Hematopoietic multipotent progenitor cell (in vitro differentiated cells): Measurements from ENCODE around the gene SKAP1. TPM values are rescaled to one million over a fixed set of nuclear protein-coding genes. Genes with fewer than 3 reads are reported as not detected.

ENCODE experiments used
- DNase-seq, 3 donors: peaks; one replicate each; pipeline ENCODE4 v3.0.0-alpha.2; 2011 to 2015; ENCODE audit warnings: low read depth in 2 of 3, low spot score in 2 of 3
- total RNA-seq: library from RNA; depleted of rRNA; stranded (reverse); fragments of >200 nt; gene quantifications from one replicate; pipeline ENCODE4 v1.2.3, GENCODE V29; 2012

SKAP1 gene
- 4.8 TPM for total RNA-seq

GRCh38 chr17:48429638-48430586, at the start of gene SKAP1:
Gene SKAP1, minus strand, starts transcription at chr17:48430214.
- peak in 2 of 3 donors; percentile 34 to 35 for DNase-seq

DNA sequence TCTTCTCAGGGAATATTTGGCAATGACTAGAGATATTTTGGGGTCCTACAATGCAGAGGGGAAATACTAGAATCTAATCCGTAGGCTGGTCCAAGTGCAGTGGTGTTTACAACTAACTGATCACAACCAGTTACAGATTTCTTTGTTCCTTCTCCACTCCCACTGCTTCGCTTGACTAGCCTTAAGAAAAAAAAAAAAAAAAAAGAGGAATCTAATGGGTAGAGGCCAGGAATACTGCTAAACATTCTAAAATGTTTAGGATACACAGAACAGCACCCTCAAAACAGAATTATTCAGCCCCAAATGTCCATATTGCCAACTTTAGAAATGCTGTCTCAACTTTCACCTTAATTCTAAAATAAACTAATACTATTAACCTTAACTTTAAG, 49.0 kb upstream of the SKAP1 start:
- DNase-seq: no peak

GRCh38 chr17:48478224-48479013, 48.4 kb upstream of the SKAP1 start:
- DNase-seq: peak in 2 of 3 donors; percentile 93 to 98

DNA sequence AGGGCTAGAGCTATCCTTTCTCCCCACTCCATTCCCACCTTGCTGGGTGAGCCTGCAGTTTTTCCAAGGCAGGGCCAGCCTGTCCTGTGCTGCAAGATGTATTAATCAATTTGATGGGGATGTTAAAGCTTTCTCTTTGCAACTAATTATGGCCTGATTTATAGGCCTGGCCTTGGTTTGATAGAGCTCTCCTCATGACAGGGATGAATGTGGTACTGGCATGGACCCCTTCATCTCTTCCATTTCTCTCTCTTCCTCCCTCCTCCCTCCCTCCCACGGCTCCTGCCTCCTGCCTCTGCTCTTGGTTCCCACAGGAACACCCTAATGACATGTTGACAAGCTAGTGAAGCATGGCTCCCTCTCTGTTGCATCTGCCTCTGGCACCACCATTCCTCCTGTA, 47.2 kb upstream of the SKAP1 start:
- DNase-seq: no peak

DNA sequence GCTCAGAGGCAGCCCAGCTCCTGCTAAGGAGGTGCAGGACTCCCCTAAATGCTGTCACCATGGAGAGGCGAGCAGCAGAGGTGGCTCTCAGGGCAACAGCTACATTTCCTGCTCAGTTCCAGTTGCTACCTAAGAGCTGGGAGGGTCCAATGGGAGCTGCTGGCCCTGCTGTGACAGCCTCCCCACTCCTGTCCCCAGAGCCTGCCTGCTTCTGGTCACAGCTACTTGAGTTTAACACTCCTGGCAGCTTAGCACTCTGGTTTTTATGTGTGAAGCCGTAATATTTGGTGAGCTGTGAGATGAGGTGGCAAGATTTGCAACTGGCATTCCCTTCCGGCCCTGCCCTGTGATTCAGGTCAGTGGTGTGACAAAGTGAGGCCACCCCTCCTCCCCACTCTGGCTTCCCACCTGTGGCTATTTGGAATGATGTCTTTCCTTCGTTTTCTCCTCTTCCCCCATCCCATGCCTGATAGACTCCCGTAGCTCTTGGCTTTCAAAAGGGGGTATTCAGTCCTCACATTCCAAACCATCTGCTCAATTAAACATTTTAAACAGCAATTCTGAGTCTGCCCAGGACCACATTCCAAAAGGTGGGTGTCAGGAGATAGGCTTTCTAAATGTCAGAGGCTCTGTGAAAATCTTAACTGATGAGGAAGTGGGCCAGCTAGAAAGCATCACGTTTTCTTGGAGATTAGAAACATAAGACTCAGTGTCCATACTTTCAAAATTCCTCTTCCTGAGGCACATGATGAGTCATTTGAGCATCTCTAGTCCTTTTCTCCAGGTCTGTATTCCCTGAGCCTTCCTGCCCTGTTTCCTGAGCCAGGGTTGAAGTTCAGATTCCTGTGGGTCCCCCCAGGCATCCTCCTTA, 42.6 kb upstream of the SKAP1 start:
- no peak for DNase-seq

GRCh38 chr17:48471817-48472410, 41.9 kb upstream of the SKAP1 start:
- DNase-seq: no peak

GRCh38 chr17:48470388-48471034, 40.5 kb upstream of the SKAP1 start:
- DNase-seq: no peak

DNA sequence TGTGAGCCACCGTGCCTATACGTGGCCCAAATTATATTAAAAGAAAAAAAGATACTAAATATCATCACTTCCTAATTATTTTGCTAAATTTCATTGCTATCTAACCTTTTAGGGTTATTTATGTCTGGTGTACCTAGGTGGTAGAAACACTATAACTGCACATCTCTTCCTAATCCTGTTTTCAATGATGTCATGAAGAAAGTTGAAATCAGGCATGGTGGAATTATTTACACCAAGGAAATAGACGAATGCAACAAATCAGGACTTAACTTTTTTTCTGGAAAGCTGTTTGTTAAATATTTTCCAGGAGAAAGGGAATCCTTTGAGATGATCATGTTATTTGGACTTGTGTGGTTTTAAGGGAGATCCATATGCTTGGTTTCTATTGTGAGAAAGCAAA, 39.2 kb upstream of the SKAP1 start:
- DNase-seq: no peak

GRCh38 chr17:48468299-48468698, 38.3 kb upstream of the SKAP1 start:
- no peak for DNase-seq

GRCh38 chr17:48465884-48466283, 35.9 kb upstream of the SKAP1 start:
- DNase-seq: no peak

GRCh38 chr17:48463526-48463925, 33.5 kb upstream of the SKAP1 start:
- DNase-seq: no peak

DNA sequence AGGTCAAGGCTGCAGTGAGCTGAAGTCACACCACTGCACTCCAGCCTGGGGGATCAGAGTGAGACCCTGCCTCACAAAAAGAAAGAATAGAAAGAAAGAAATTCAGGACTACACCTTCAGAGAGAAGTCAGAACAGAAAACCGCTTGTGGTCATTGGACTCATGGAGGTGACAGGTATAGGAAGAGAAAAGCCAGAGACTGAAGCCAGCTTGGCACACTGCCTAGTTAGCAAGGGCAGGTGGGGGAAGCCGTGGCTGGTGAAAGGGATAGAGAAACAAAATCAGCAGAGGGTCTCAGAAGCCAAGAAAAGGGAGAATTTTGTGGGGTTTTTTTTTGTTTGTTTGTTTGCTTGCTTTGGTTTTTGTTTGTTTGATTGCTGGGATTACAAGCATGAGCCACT, 32.9 kb upstream of the SKAP1 start:
- DNase-seq: no peak

- peak in 1 of 3 donors; percentile 61 for DNase-seq
These were observed 30.0 kb upstream of the SKAP1 start for GRCh38 chr17:48460052-48460451.

DNA sequence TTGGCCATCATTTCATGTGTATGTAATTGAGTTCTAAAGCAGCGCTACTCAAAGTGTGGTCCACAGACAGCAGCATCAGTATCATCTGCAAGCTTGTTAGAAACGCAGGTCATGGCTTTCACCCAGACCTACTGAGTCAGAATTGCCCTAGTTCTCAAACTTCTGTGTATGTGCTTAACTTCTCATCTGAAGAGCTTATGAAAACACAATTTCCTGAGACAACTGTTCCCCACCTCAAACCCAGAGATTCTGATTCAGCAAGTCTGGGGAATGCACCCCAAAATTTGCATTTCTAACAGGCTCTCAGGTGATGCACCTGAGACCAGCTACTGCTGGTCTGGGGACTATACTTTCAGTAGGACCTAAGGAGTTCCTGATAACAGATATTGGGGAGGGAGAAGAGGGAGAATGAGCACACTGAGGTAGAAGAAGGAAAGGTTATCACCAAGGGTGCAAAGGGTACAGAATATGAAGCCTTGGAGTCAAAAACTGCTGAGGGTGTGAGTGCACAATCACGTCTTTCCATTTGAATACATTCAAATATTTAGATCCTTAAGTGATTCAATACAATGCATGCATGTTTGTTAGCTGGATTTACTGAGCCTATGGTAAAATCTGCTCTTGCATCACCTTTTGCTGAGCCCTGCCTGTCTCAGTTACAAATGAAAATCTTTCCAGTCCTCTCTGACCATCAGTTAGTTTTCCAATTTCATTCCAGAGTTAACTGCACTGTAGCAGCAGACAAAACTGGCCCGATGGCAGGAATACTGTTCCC, 29.2 kb upstream of the SKAP1 start:
- no peak for DNase-seq

GRCh38 chr17:48457080-48457836, 27.2 kb upstream of the SKAP1 start:
- peak; percentile 72 to 85 (median 79) for DNase-seq

- no peak for DNase-seq
These were observed 26.6 kb upstream of the SKAP1 start for GRCh38 chr17:48456589-48456988.

DNA sequence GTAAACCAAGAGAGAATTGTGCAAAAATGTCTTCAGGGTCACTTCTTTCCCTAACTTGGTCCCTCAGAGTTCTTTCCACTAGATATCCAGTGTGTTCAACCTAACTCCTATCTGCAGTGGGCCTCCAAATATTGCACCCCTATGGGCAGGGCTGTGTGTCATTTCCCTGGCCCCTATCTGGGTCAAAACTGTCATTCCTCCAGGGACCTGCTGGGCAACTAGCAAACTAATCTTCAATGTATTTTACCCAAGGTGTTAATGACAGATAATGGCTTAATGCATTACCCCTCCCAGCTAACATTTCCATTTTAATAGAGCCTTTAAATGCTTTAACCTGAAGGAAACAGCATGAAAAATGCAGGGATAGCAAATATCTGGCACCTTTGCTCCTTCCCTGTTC, 25.8 kb upstream of the SKAP1 start:
- no peak for DNase-seq

GRCh38 chr17:48453447-48453846, 23.4 kb upstream of the SKAP1 start:
- DNase-seq: no peak
